ENCODE results near the gene MBP. TPM values are rescaled to one million over a fixed set of nuclear protein-coding genes. Genes with fewer than 3 reads are reported as not detected.

The MBP gene
- total RNA-seq, 1 donor from 2014 or later = 90.6 TPM

GRCh38 chr18:77170890-77171410 is 38.4 kb upstream of the MBP start:
- Histone ChIP-seq H3K9me3 (no peaks in the 10 kb centered on the region), H3K27me3 (ENCODE audit: low read depth) (no peaks in the 10 kb centered on the region), H3K4me1 (no peaks in the 10 kb centered on the region), H3K36me3 (no peaks in the 10 kb centered on the region), H3K27ac (no peak overlapping the region), H3K4me3 (no peak overlapping the region)
- TF ChIP-seq CTCF (IDR thresholded peaks at IDR 0.05) = no peak
- DNase-seq = no peak
- intact Hi-C loops (cut with DNase I) = no loop called here
- no peak for ATAC-seq

- no peak overlapping the region for H3K27ac ChIP-seq
- H3K4me3 ChIP-seq = no peak overlapping the region
- H3K36me3 ChIP-seq = no peaks in the 10 kb centered on the region
- H3K27me3 ChIP-seq (ENCODE audit: low read depth) = peaks cover 4% of the 10 kb centered on the region
- ATAC-seq = no peak
- H3K9me3 ChIP-seq = no peaks in the 10 kb centered on the region
- intact Hi-C loops (cut with DNase I) = no loop called here
- DNase-seq = no peak
- TF ChIP-seq CTCF (IDR thresholded peaks at IDR 0.05) = no peak
- H3K4me1 ChIP-seq = no peaks in the 10 kb centered on the region
These were observed 36.3 kb upstream of the MBP start for GRCh38 chr18:77168811-77169311.

GRCh38 chr18:77167251-77167650 is 34.7 kb upstream of the MBP start:
- no peak for TF ChIP-seq CTCF (IDR thresholded peaks at IDR 0.05)
- no peak for DNase-seq
- peaks cover 4% of the 10 kb centered on the region for H3K27me3 ChIP-seq (ENCODE audit: low read depth)
- no peak overlapping the region for H3K4me3 ChIP-seq
- no peaks in the 10 kb centered on the region for H3K4me1 ChIP-seq
- H3K27ac ChIP-seq = no peak overlapping the region
- intact Hi-C loops (cut with DNase I) = no loop called here
- H3K36me3 ChIP-seq = no peaks in the 10 kb centered on the region
- no peak for ATAC-seq
- H3K9me3 ChIP-seq = no peaks in the 10 kb centered on the region

GRCh38 chr18:77166523-77166922 is 33.9 kb upstream of the MBP start:
- DNase-seq (no peak), ATAC-seq (no peak)
- no peaks in the 10 kb centered on the region for H3K4me1 ChIP-seq
- H3K4me3 ChIP-seq = no peak overlapping the region
- intact Hi-C loops (cut with DNase I) = no loop called here
- H3K9me3 ChIP-seq = no peaks in the 10 kb centered on the region
- no peak overlapping the region for H3K27ac ChIP-seq
- TF ChIP-seq CTCF (IDR thresholded peaks at IDR 0.05) = no peak
- H3K36me3 ChIP-seq = no peaks in the 10 kb centered on the region
- H3K27me3 ChIP-seq (ENCODE audit: low read depth) = peaks cover 4% of the 10 kb centered on the region

- ATAC-seq = no peak
- Histone ChIP-seq H3K4me1 (no peaks in the 10 kb centered on the region), H3K27ac (no peak overlapping the region), H3K36me3 (no peaks in the 10 kb centered on the region), H3K9me3 (no peaks in the 10 kb centered on the region), H3K4me3 (no peak overlapping the region), H3K27me3 (ENCODE audit: low read depth) (peaks cover 4% of the 10 kb centered on the region)
- intact Hi-C loops (cut with DNase I) = no loop called here
- no peak for TF ChIP-seq CTCF (IDR thresholded peaks at IDR 0.05)
- no peak for DNase-seq
These were observed 33.1 kb upstream of the MBP start for GRCh38 chr18:77165503-77166188.

Measured in lower lobe of right lung (tissue), 2 donors.